ENCODE data around the gene GUK1. TPM values are rescaled to one million over a fixed set of nuclear protein-coding genes. Genes with fewer than 3 reads are reported as not detected.
"Not testable (repeated sequence)": the region's sequence is repeated elsewhere in the genome, so short reads cannot be mapped to it uniquely, and the experiment has no call there.

The GUK1 gene
- total RNA-seq, 1 donor from 2014 or later = 312 TPM

GRCh38 chr1:228104526-228105269 is 35.4 kb upstream of the GUK1 start:
- DNase-seq (ENCODE audit: extremely low read depth, low read depth, low spot score) = no peak

GRCh38 chr1:228105270-228105995 is 34.6 kb upstream of the GUK1 start:
- DNase-seq (ENCODE audit: extremely low read depth, low read depth, low spot score) = no peak

GRCh38 chr1:228105996-228106799 is 33.9 kb upstream of the GUK1 start:
- DNase-seq (ENCODE audit: extremely low read depth, low read depth, low spot score) = no peak

DNA sequence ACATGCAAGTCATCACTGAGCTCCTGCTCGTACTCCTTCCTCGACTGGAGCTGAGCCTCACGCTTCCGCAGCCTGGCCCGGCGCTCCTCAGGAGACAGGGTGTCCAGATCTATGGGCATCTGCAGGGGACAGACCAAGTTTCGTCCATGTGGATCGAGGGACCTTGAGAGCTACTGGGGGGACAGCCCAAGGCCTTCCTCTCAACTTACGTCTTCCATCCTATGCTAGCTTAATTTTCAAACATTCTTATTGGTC is 33.4 kb upstream of the GUK1 start:
- no peak for DNase-seq (ENCODE audit: extremely low read depth, low read depth, low spot score)

DNA sequence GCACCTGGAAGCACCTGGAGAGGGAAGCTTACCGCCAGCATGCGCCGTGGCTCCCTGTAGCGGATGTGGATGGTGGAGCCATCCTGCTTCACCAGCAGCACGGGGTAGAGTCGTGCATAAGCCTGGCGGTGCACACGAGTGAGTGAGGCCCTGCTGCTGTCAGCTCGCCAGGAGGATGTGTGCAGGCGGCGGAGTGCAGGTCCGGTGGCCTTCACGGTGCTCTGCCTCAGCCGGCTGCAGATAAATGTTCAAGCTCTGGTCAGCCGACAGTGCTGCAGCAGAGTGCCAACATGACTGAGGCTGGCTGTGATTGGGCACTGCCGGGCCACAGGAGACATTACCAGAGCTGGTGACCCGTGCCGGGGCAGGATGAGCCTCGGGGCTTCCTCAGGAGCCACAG is 32.4 kb upstream of the GUK1 start:
- DNase-seq (ENCODE audit: extremely low read depth, low read depth, low spot score) = no peak

DNA sequence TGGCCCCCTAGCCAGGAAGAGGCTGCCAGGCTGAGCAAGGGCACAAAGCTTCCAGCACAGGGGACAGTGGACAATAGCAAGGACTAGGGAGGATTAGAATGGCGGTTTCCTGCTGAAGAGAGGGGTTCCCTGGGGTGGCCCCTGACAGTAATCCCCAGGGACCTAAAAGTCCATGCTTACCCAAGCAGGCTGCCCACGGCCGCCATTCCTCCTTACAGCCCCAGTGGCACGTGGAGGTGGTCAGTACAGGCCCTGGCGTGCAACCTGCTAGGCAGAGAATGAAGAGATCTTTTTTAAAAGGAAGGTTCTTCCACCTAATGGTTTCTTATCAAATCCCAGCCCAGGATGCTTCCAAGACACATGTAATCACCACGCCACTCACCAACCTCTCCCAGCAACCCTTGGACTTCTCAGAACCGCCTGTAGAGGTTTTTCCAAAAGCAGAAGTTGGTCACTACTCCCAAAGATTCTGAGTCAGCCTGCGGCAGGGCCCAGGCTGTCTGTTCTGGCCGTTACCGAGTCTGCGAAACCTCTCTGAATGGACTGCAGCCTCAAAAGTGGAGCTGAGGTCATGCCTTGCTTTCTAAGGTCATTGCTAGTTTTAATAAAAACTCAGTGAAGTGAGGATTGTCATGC is 31.9 kb upstream of the GUK1 start:
- DNase-seq (ENCODE audit: extremely low read depth, low read depth, low spot score) = no peak

DNA sequence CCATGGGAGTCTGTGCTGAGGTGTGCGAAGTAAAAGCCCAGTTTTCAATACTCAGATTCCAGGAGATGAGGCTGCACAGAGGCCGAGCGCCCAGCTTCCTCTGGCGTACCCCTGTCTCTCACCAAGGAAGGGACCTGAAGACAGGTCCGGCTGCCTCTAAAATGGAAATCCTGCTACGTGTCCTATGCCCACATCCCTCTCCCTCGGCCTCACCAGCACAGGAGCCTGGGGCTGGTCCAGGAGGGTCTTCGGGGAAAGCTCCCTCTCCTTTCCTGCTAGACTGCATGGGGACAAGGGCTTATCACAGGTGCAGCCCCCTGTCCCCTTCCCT is 31.4 kb upstream of the GUK1 start:
- no peak for DNase-seq (ENCODE audit: extremely low read depth, low read depth, low spot score)

DNA sequence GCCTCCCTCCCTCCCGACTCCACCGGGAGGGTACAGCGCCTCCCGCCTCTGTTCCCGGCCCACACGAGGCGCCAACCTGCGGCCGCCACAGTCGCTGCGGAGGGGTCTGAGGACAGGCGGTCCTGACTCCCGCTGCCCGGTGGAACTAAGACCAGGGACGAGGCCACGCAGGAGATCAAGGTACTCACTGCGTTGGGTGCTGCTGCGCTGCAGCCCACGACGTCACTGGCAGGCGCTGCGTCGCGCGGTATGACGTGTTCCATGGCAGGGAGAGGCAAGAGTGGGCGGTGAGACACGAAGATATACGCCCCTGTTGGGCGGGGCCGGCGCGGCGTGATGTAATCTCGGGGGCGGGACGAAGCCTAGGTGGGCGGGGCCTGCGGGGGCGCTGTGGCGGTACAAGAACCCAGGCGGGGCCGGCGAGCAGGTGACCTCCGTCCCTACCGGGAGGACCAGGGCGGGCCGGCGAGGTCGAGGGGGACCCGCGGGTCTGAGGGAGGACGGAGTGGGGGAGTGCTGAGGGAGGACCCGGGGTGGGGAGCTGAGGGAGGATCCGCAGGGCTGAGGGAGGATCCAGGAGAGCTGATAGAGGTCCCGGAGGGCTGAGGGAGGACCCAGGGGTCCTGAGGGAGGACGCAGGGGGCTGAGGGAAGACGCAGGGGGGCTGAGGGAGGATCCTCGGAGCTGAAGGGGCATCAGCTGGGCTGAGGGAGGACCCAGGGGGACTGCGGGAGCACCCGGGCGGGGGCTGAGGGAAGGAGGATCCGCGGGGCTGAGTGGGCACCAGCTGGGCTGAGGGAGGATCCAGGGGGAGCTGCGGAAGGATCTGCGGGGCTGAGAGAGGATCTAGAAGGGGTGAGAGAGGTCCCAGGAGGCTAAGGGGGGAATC is 30.8 kb upstream of the GUK1 start, which contains the start of gene MRPL55:
Gene MRPL55 (minus strand): TSS at position 227 of the 889 bp plus-strand sequence. CDS start 1,039 bp downstream, outside the sequence.
- DNase-seq (ENCODE audit: extremely low read depth, low read depth, low spot score) = no peak

GRCh38 chr1:228109962-228110488 is 30.1 kb upstream of the GUK1 start:
- no peak for DNase-seq (ENCODE audit: extremely low read depth, low read depth, low spot score)

DNA sequence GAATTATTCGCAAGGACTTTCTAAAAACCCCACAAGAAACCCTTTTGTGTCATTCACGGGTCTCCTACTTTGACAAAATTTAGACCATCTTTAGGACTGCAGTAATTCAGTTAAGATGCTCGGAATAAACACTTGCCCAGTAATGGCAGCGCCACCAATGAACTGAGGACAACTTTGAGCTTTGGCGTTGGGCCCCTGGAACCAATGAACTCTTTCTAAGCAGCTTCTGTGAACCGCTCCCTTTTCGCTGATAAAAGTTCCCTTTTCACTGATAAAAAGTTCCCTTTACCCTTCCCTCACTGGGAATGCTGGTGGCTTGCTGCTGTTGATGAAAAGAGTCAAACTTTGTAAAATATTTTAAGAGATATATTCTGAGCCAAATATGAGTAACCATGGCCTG is 29.5 kb upstream of the GUK1 start:
- DNase-seq (ENCODE audit: extremely low read depth, low read depth, low spot score) = no peak

DNA sequence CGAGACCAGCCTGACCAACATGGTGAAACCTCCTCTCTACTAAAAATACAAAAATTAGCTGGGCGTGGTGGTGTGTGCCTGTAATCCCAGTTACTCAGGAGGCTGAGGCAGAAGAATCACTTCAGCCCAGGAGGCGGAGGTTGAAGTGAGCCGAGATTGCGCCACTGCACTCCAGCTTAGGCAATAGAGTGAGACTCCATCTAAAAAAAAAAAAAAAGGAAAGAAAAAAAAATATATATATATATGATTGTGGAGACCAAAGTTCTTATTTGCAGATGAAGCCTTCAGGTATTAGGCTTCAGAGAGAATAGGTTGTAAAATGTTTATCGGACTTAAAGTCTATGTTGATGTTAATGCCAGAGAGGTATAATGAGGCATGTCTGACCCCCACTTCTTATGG is 28.8 kb upstream of the GUK1 start:
- DNase-seq (ENCODE audit: extremely low read depth, low read depth, low spot score) = not testable (repeated sequence)

GRCh38 chr1:228112167-228112566 is 27.9 kb upstream of the GUK1 start:
- DNase-seq (ENCODE audit: extremely low read depth, low read depth, low spot score) = no peak

GRCh38 chr1:228112617-228113016 is 27.5 kb upstream of the GUK1 start:
- no peak for DNase-seq (ENCODE audit: extremely low read depth, low read depth, low spot score)

- no peak for DNase-seq (ENCODE audit: extremely low read depth, low read depth, low spot score)
Observed at GRCh38 chr1:228114827-228115226, 25.3 kb upstream of the GUK1 start.

- no peak for DNase-seq (ENCODE audit: extremely low read depth, low read depth, low spot score)
Observed at GRCh38 chr1:228117335-228117734, 22.7 kb upstream of the GUK1 start.

DNA sequence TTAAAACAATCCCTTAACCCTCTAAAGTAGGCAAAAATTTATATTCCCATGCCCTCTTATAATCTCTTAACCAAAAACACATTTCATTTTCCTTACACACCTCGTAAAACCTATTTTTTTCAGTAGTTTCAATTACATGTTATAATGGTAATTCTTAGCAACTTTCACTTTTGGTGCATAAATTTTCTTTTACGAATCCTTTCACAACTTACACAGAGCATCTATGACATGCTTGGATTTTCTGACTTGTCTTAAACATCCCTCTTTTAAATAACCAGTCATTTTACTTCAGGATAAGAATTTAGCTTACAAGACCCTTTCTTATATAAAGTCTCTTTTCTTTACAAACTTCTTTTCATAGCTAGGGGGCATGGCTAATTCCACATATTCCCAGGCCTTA is 22.0 kb upstream of the GUK1 start:
- no peak for DNase-seq (ENCODE audit: extremely low read depth, low read depth, low spot score)

DNA sequence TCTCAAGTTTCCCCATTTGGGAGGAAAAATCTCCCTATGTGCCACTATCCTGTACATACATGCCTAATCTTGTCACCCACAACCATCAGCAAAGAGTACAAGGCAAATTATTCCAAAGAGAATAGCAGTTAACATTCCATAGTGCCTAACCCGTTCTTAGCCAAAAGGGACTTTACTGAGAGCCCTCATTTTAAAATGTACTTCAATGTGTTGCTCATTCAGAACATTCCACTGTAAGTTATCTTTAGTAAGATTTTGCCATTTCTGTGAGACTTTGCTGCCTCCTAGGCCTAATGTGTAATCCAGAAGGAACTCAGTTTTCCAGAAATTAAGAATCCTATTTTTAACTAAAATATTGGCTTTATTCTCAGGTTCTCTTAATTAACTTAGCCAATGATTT is 19.7 kb upstream of the GUK1 start:
- DNase-seq (ENCODE audit: extremely low read depth, low read depth, low spot score) = no peak

DNA sequence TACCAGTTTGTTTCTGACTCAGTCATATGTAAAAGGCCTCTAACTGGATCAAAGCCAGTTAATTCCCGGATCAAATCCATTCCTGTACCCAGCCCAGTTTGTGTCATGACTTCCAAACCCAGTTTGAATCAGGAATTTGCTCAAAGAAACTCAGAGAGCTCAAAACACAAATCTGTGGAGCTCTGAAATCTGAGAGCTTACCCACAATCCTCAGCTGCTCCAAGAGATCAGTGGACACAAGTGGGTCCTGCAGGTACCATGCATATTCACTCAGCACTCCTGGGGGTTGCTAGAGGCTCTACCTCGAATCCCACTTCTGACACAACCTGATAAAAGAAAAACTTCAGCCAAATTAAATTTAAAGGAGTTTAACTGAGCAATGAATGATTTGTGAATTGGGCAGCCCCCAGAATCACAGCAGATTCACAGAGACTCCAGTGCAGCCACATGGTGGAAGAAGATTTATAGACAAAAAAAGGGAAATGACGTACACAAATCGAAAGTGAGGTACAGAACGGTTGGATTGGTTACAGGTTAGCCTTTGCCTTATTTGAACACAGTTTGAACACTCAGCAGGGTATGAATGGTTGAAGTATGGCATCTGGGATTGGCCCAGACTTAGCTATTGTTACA is 19.1 kb upstream of the GUK1 start:
- no peak for DNase-seq (ENCODE audit: extremely low read depth, low read depth, low spot score)

DNA sequence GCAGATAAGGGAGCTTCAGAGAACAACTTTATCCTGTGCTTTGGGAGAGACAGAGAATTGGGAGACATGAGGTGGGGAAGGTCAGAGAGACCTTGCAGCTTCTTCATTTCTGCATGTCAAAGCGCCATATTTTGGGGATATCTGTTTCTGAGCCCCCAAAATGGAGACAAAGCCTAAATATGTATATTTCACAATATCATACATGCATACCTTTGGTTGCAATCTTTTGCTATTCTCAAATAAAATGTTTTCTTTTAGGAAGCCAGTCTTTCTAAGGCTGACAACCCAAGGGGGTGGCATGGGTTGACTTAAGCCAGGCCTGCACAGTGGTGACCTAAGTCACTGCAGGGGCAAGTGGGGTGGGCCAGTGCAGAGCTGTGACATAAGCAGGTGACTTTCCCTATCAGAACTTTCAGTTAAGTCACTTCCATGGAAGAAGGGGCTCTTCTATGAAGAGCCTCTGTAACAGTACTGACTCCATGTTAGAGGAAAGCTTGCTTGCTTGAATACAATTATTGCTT is 17.1 kb upstream of the GUK1 start:
- no peak for DNase-seq (ENCODE audit: extremely low read depth, low read depth, low spot score)

All from glomerular endothelial cell (primary cell).